Gastroesophageal sphincter (tissue), 3 donors: ENCODE data around the gene COL26A1.

Experiments used
- CTCF ChIP-seq, 4 experiments: fragments of 200-600 bp in 2 of 4; fragments of 450-650 bp in 2 of 4; sonication (generic) in 1 of 4; IDR thresholded peaks; one replicate each; pipeline ENCODE4 v1.5.1; 2017 to 2019; ENCODE audit warnings: antibody characterized with exemption in 4 of 4, mild to moderate bottlenecking in 2 of 4, moderate library complexity in 2 of 4
- POLR2A ChIP-seq, 2 donors: fragments of 450-650 bp; IDR thresholded peaks; one replicate each; pipeline ENCODE4 v1.6.1; 2017; ENCODE audit warnings: antibody characterized with exemption in 2 of 2, mild to moderate bottlenecking in 2 of 2, moderate library complexity in 1 of 2

GRCh38 chr7:101537935-101538595 lies 175.4 kb downstream of the COL26A1 start:
- TF ChIP-seq CTCF (IDR thresholded peaks at IDR 0.05): no peak
- TF ChIP-seq POLR2A (IDR thresholded peaks at IDR 0.05): no peak
